Endometrial microvascular endothelial cells (primary cell): ENCODE data around the gene SPAG6. TPM values are rescaled to one million over a fixed set of nuclear protein-coding genes. Genes with fewer than 3 reads are reported as not detected.
"Not testable (repeated sequence)": the region's sequence is repeated elsewhere in the genome, so short reads cannot be mapped to it uniquely, and the experiment has no call there.

Source experiments
- in situ Hi-C: cut with HindIII; loops from 2 replicates; pipeline ENCODE4 v1.10.0; 2017; ENCODE audit warnings: low sequenced_read_pairs, low pct_unique_long_range_greater_than_20kb; ENCODE audit errors: inconsistent ontology term
- total RNA-seq: library from RNA; depleted of rRNA; stranded (reverse); fragments of >200 nt; gene quantifications from one replicate; pipeline ENCODE4 v1.2.3, GENCODE V29; 2015; ENCODE audit errors: inconsistent ontology term

Gene SPAG6
- total RNA-seq, 1 donor from 2014 or later = not detected

DNA sequence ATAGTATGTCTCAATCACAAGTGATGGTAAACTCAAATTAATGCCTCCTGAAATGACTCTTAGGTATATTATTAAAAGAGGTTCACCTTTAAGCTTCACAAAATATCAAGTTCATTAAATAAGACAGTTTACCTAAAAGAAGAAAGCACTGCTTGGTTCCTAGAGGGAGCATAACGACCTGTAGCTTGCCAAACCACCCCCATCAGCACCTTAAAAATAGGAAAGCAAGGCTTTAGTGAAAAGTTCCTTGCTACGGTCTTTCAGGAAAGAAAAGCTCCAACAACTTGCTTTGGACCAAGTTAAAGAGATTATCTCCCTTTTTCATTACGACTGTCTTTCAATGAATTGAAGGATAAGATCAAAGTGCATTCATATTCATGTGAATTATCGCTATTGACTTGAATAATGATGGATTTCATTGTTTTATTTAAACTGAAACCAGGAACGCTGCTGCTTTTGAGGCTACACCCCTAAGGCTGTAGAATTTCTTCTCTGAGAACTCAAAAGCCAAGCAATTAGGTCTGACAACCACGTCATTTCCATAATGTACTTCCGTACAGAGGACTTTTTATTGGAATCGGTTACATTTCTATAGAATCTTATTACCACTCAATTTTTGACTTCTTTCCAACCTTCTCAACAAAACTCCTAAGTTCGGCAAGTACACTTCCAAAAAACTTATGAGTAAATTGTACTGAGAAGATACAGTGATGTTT is 7.0 kb upstream of the SPAG6 start:
- in situ Hi-C loops = no loop called here

DNA sequence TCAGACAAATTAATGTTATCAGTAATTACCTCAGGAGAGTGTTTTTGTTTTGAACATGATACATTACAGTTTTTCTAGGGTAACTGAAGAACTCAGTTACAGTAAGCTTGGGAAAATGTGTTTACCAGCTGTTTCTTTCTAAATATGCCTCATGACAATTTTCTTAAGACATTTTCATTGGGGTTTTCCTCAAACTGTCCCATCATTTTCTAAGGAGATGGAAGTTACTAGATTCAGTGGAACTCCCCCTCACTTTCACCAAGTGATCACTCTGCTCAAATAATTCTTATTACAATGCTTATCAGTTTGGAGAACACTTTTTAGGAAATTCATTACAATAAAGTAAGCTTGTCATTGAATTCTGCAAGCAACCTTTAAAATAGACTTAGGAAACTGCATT is 6.4 kb upstream of the SPAG6 start:
- in situ Hi-C loops = no loop called here

GRCh38 chr10:22339761-22340328 is 5.5 kb upstream of the SPAG6 start:
- in situ Hi-C loops = no loop called here

DNA sequence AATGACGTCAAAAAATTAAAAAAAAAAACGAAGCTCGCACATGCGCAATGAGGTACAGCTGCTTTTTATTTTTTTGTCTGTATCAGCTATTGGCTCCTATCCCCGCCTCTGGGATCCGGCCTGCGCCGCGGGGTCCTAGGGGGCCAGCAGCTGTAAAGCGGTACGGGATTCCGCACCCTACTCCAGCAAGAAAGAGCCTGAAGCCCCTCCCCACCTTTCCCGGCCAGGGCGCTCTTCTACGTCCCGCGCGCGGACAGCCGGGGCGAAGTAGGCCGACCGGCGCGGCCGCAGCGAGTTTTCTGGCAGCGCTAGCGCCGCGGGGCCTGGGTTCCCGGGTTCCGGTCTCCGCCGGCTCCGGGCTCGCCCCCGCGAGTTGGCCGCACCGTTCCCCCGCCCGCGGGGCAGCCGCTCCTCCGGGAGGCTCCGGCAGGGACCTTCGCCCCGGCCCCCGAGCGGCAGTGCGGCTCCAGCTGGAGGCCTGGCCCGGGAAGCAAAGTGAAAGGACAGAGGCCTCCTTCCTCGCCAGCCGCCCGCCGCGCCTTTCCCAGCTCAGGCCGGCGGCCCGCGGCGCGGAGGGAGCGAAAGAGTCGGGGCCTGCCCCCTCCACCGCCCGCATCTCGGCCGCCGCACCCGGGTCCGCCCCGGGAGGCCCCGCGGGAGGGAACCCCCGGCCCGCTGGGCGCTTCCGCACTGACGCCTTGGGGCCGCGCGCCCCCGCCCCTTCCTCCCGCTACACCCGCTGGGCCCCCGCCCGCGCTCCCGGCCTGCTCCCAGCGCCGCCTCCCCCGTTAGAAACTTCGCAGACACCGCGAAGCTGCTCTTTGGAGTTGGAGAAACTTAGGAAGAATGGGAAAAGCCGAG is 4.7 kb upstream of the SPAG6 start:
- in situ Hi-C loops = no loop called here

DNA sequence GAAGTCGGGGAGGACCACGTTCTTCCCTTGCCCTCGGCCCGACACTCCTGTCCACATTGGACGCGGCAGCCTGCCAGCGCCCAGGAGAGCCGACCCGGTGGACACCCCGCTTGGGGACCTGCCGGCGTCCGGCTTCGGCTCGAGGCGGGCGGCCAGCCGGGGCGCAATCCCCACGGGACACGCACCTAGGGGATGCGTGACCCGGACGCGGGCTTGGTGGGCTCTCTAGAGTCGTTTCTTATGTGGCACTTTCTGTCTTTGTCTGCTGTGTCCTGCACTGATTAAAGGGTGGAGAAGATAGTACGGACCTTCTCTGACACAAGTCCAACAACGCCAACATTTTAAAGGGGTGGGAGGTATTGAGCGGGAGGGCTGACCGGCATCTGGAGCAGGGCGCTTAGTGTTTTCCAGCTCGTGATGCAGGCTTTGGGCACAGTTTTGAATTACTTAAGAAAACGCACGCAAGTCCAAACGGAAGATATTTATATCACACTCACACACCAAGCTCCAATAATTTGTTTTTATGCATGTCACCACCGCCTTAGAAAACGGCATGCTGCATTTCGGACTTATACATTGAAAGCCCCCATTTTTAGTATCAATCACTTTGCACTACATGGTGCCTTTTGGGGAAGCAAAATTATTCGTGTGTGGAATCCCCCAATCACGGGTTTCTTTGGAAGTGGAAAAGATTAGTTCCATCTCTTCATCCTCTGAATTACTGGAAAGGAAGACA is 3.9 kb upstream of the SPAG6 start:
- in situ Hi-C loops = no loop called here

DNA sequence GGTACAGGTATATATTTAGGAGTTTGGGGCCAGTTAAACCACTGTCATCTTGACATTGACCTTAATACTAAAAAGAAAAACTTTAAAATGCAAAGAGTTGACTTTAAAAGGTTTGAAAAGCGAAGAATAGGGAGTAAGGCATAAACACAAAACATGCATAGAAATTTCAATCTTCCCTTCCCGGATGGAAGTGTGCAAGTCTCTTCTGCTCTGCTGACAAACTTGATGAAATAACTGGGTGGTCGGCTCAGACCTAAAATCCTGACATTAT is 3.4 kb upstream of the SPAG6 start:
- in situ Hi-C loops = no loop called here

GRCh38 chr10:22342421-22342820 is 2.9 kb upstream of the SPAG6 start:
- in situ Hi-C loops = no loop called here

DNA sequence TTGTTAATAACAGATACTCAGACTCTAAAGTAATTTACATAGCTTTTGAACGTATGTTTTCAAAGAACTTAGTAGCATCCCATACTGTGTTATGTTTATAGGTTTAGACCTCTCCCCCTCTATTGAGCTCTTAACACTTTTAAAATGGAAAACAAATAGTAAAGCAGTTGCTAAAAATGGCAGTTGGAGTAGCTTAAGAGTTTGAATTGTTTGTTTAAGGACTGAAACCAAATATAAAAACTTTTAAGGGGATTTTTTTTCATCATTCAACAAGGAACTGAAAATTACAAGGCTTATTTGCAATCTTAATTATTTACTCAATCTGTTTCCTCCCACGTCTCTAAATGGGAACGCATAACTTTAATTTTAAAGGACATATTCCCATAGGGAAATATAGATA is 1.6 kb upstream of the SPAG6 start:
- in situ Hi-C loops = no loop called here

GRCh38 chr10:22344249-22344648 is 1.0 kb upstream of the SPAG6 start:
- in situ Hi-C loops = no loop called here

- in situ Hi-C loops = no loop called here
These were observed 455 bp upstream of the SPAG6 start for GRCh38 chr10:22344781-22345300.

- in situ Hi-C loops = no loop called here
These were observed 883 bp downstream of the SPAG6 start for GRCh38 chr10:22346096-22346661.

GRCh38 chr10:22349755-22350154 is 4.5 kb downstream of the SPAG6 start:
- in situ Hi-C loops = no loop called here

DNA sequence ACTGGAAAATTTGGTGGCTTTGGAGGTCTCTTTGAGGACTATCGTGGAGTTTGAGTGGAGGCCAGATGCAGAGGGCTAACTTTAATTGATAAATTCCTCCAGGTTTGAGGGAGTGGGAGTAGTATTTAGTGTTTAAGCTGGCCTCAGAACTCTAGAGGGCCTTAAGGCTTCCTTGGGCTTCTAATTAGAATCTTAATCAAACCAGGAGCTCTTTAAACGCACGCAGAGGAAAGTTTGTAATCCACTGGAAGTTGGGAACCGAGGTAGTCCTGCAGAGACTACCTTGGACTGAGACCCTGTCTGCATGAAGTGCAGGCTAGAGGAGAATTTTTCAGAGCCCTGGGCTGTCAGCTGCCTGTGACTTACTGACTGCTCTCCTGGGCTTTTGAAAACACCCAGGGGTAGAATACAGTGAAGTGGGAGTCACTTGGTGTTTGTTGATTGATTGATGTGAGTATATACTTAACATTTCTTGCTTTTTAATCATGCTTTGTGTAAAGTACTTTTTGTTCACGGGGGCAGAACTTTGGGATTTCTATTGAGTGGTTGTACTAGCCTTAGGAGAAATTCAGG is 5.9 kb downstream of the SPAG6 start:
- in situ Hi-C loops = no loop called here

GRCh38 chr10:22356324-22356873 is 11.1 kb downstream of the SPAG6 start:
- in situ Hi-C loops = no loop called here

GRCh38 chr10:22357770-22358169 is 12.5 kb downstream of the SPAG6 start:
- in situ Hi-C loops = not testable (repeated sequence)

DNA sequence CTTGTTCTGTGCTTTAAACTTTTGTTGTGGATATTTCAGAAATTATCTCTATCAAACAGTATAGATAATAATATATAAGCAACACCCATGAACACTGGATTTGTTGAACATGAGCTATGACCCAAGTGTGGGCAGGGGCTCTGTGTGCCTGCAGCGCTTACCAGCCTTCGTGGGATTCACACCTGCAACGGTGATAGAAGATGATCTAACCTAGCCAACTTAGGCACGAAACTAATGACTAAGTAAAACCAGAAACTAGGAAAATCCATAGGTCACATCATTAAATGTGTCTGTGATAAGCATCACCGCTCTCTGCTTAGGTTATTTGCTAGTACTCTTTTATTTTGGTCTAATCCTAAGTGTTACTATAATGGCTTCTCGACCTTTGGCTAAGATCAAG is 18.0 kb downstream of the SPAG6 start:
- in situ Hi-C loops = no loop called here

GRCh38 chr10:22364407-22365140 is 19.3 kb downstream of the SPAG6 start:
- in situ Hi-C loops = no loop called here

- in situ Hi-C loops = no loop called here
These were observed 19.9 kb downstream of the SPAG6 start for GRCh38 chr10:22365233-22365632.
